ENCODE data around the gene RAMP3. TPM values are rescaled to one million over a fixed set of nuclear protein-coding genes. Genes with fewer than 3 reads are reported as not detected.

RAMP3 gene
- total RNA-seq, 4 donors from 2014 or later: 24.6 to 166 (median 50.8) TPM

- TF ChIP-seq, protein P1, sequence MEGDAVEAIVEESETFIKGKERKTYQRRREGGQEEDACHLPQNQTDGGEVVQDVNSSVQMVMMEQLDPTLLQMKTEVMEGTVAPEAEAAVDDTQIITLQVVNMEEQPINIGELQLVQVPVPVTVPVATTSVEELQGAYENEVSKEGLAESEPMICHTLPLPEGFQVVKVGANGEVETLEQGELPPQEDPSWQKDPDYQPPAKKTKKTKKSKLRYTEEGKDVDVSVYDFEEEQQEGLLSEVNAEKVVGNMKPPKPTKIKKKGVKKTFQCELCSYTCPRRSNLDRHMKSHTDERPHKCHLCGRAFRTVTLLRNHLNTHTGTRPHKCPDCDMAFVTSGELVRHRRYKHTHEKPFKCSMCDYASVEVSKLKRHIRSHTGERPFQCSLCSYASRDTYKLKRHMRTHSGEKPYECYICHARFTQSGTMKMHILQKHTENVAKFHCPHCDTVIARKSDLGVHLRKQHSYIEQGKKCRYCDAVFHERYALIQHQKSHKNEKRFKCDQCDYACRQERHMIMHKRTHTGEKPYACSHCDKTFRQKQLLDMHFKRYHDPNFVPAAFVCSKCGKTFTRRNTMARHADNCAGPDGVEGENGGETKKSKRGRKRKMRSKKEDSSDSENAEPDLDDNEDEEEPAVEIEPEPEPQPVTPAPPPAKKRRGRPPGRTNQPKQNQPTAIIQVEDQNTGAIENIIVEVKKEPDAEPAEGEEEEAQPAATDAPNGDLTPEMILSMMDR (IDR thresholded peaks at IDR 0.05; ENCODE audit: low read depth): no peak
These were observed 8.3 kb downstream of the RAMP3 start for GRCh38 chr7:45165857-45166256.

DNA sequence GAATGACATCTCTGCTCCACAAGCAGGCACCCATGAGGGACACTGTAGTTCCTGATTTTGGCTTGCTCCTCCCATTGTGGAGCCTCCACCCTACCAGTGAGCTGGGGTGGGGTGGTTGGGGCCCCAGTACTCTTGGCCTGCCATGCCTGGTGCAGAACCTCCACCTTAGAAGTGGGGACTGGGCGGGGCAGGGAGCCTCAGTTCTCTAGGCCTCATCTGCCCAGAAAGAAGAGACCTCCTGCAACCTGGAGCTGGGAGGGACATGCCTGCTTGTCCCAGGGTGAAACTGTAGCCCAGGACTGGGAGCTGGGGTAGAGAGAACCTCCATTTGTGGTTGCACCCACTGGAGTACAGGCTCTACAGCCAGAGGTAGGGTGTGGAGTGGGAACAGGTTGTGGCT, 14.4 kb downstream of the RAMP3 start:
- TF ChIP-seq, protein P1 (IDR thresholded peaks at IDR 0.05; ENCODE audit: low read depth): no peak

DNA sequence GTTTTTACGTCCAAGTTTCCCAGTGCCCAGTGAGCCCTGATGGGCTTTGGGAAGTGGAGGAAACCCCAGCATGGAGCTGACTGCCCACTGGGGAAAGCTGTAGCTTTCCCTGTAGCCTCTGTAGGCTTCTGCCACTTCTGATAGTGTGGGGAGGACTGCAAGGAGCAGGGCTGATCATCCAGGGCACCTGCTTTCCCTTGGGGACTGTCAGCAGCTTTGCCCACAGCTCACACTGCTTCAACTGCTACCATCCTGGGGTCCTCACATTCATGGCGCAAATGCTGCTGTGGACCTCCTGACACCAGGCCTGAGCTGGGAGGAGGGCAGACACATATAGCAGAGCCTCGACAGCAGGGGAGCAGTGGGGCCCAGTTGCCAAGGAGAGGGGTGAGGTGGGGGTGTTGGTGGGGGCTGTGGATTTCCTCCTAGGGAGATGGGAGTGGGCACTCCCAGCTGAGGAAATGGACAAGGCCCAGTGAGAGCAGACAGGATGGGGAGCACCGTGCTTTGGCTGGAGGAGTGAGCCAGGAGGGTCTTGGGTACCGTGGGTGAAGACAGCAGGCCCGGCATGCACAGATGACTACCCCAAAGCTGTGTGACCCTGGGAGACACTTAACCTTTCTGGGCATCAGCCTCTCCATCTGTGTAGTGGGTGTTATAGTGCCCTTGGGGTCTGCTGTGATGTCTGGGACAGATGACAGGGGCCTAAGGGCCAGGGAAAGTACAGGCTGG, 16.2 kb downstream of the RAMP3 start:
- TF ChIP-seq, protein P1 (IDR thresholded peaks at IDR 0.05; ENCODE audit: low read depth): no peak

- TF ChIP-seq, protein P1 (IDR thresholded peaks at IDR 0.05; ENCODE audit: low read depth): no peak
These were observed 16.7 kb downstream of the RAMP3 start for GRCh38 chr7:45174328-45174610.

GRCh38 chr7:45174966-45175765, 17.6 kb downstream of the RAMP3 start:
- TF ChIP-seq, protein P1 (IDR thresholded peaks at IDR 0.05; ENCODE audit: low read depth): no peak

- TF ChIP-seq, protein P1 (IDR thresholded peaks at IDR 0.05; ENCODE audit: low read depth): no peak
These were observed 18.5 kb downstream of the RAMP3 start for GRCh38 chr7:45176091-45176490.

DNA sequence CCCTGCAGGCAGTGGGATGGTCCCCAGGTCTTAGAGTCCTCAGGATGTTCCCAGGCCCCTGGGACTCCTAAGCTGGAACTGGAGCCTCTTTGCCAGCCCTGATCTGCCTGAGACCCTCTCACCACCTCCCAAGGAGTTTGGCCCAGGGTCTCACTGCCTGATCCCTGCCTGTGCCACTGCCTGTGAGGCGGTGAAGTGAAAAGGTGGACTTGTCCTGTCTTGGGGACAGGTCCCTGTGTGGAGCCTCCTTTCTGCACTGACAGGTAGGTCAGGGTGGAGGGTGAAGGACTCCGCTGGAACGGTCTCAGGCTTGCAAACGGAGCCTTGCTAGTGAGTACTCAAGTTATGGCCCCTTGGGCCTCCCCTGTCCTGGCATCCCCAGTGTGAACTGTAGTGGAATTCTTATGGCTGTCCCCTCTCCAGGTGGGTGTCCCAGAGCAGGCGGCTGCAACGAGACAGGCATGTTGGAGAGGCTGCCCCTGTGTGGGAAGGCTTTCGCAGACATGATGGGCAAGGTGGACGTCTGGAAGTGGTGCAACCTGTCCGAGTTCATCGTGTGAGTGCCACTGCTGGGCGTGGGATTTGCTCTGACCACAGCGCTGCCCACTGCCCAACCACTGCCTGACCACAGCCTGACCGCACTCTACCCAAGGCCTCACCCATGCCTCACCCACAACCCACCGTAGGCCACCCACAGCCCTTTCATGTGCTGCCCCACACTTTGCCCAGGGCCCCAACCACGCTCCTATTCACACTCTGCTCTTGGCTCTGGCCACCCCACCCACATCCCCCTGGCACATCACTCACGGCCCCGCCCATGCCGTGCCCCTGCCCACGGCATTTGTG, 19.5 kb downstream of the RAMP3 start:
- TF ChIP-seq, protein P1 (IDR thresholded peaks at IDR 0.05; ENCODE audit: low read depth): no peak

Data from subcutaneous adipose tissue (tissue), 4 donors.